MM.1S (cell line): ENCODE measurements around the gene ASPHD1.

Source experiments
- DNase-seq: peaks from one replicate; pipeline ENCODE4 v3.0.0-alpha.2; 2015
- H2AFZ ChIP-seq: fragments of 300-600 bp; sonication (generic); 2 replicates; pipeline ENCODE4 v1.6.0; 2016; ENCODE audit warnings: antibody characterized with exemption, low read length
- H3F3A ChIP-seq: fragments of 300-600 bp; sonication (generic); 2 replicates; pipeline ENCODE4 v1.6.1; 2016; ENCODE audit warnings: mild to moderate bottlenecking, antibody characterized with exemption, low read length, moderate library complexity, mixed read lengths; ENCODE audit not compliant: insufficient read depth
- H3K27ac ChIP-seq: fragments of 300-600 bp; sonication (generic); 2 replicates; pipeline ENCODE4 v1.5.1; 2016; ENCODE audit warnings: mild to moderate bottlenecking, low read length
- H3K27me3 ChIP-seq: fragments of 300-600 bp; sonication (generic); replicated peaks from 2 replicates; pipeline ENCODE4 v1.6.0; 2016; ENCODE audit warnings: low read length; ENCODE audit not compliant: insufficient read depth
- H3K36me3 ChIP-seq: fragments of 300-600 bp; sonication (generic); replicated peaks from 2 replicates; pipeline ENCODE4 v1.6.1; 2016; ENCODE audit warnings: mild to moderate bottlenecking, low read length, mixed read lengths; ENCODE audit not compliant: insufficient read depth
- H3K4me1 ChIP-seq: fragments of 300-600 bp; sonication (generic); 2 replicates; pipeline ENCODE4 v1.6.1; 2016; ENCODE audit warnings: low read length, mixed read lengths
- H3K4me2 ChIP-seq: fragments of 300-600 bp; sonication (generic); 2 replicates; pipeline ENCODE4 v1.6.0; 2016; ENCODE audit warnings: low read depth, low read length
- H3K4me3 ChIP-seq: fragments of 300-600 bp; sonication (generic); 2 replicates; pipeline ENCODE4 v1.5.1; 2016; ENCODE audit warnings: low read length, mixed read lengths
- H3K79me2 ChIP-seq: fragments of 300-600 bp; sonication (generic); 2 replicates; pipeline ENCODE4 v1.6.1; 2016; ENCODE audit warnings: mixed run types, low read length, mixed read lengths
- H3K9ac ChIP-seq: fragments of 300-600 bp; sonication (generic); 2 replicates; pipeline ENCODE4 v1.6.1; 2016; ENCODE audit warnings: low read length, mixed read lengths
- H3K9me2 ChIP-seq: fragments of 300-600 bp; sonication (generic); replicated peaks from 2 replicates; pipeline ENCODE4 v1.6.1; 2016; ENCODE audit warnings: mild to moderate bottlenecking, low read length, mixed read lengths; ENCODE audit not compliant: insufficient read depth
- H3K9me3 ChIP-seq: fragments of 300-600 bp; sonication (generic); replicated peaks from 2 replicates; pipeline ENCODE4 v1.6.1; 2016; ENCODE audit warnings: mild to moderate bottlenecking, low read length, mixed read lengths; ENCODE audit not compliant: insufficient read depth
- H4K20me1 ChIP-seq: fragments of 300-600 bp; sonication (generic); 2 replicates; pipeline ENCODE4 v1.6.1; 2016; ENCODE audit warnings: mild to moderate bottlenecking, low read length, moderate library complexity, mixed read lengths; ENCODE audit not compliant: insufficient read depth
- EZH2 ChIP-seq: fragments of 300-600 bp; sonication (generic); optimal IDR thresholded peaks from 2 replicates; pipeline ENCODE3; 2017; ENCODE audit warnings: low read depth, mild to moderate bottlenecking, antibody characterized with exemption, low read length, mixed read lengths
- EZH2phosphoT487 ChIP-seq: fragments of 300-600 bp; sonication (generic); IDR thresholded peaks from 2 replicates; pipeline ENCODE4 v1.6.1; 2018; ENCODE audit warnings: antibody characterized with exemption, low read length
- TF ChIP-seq, protein P1 (sequence below): fragments of 300-600 bp; sonication (generic); IDR thresholded peaks from 2 replicates; pipeline ENCODE4 v1.5.1; 2016; ENCODE audit warnings: antibody characterized with exemption, low read length, mixed read lengths

Gene ASPHD1

GRCh38 chr16:29897333-29897732 lies 3.0 kb upstream of the ASPHD1 start:
- Histone ChIP-seq H3K27ac (no peak overlapping the region), H3K79me2 (no peaks in the 10 kb centered on the region), H3K36me3 (no peaks in the 10 kb centered on the region), H3K4me1 (0 out of 2 replicates have a peak, but pooled peaks cover 4% of the 10 kb centered on the region), H3K9me2 (no peaks in the 10 kb centered on the region), H3F3A (no peaks in the 10 kb centered on the region), H4K20me1 (no peaks in the 10 kb centered on the region), H3K4me3 (no peak overlapping the region), H2AFZ (no peak overlapping the region), H3K9ac (no peak overlapping the region), H3K9me3 (no peaks in the 10 kb centered on the region), H3K27me3 (peaks cover 57% of the 10 kb centered on the region), H3K4me2 (no peak overlapping the region)
- TF ChIP-seq EZH2 (no peak), EZH2phosphoT487 (no peak)
- TF ChIP-seq, protein P1, sequence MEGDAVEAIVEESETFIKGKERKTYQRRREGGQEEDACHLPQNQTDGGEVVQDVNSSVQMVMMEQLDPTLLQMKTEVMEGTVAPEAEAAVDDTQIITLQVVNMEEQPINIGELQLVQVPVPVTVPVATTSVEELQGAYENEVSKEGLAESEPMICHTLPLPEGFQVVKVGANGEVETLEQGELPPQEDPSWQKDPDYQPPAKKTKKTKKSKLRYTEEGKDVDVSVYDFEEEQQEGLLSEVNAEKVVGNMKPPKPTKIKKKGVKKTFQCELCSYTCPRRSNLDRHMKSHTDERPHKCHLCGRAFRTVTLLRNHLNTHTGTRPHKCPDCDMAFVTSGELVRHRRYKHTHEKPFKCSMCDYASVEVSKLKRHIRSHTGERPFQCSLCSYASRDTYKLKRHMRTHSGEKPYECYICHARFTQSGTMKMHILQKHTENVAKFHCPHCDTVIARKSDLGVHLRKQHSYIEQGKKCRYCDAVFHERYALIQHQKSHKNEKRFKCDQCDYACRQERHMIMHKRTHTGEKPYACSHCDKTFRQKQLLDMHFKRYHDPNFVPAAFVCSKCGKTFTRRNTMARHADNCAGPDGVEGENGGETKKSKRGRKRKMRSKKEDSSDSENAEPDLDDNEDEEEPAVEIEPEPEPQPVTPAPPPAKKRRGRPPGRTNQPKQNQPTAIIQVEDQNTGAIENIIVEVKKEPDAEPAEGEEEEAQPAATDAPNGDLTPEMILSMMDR: no peak
- no peak for DNase-seq

DNA sequence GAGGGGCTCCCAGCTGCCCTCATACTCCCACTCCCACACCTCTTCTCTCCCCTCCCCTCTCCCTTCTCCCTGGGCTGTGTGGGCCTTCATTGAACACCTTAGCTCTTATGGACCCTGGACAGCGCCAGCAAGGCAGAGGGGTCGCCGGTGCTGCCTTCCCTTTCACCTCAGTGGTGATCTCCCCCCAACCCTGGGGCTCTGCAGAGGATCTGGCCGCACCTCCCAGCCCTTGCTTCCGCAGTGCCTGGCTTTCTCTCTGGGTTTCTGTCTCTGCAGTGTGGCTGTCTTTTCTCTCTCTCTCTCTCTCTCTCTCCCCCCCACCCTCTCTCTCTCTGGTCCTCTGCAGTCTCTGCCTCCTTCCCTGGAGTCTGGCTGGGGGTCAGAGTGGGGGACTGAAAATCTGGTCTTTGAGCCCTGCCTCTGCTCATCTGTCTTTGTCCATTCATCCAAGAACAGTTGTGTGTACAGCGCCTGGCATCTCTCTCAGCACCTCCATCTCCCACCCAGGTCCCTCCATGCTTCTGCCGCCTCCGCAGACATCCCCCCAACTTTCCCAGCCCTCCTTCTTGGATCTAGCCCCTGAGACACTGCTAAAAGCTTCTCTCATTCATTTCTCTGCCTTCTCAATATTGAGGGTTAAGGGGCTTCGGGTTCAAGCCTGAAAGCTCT lies 2.0 kb upstream of the ASPHD1 start:
- no peak for DNase-seq
- Histone ChIP-seq H2AFZ (no peak overlapping the region), H4K20me1 (no peaks in the 10 kb centered on the region), H3K9me3 (no peaks in the 10 kb centered on the region), H3K9ac (no peak overlapping the region), H3K4me3 (no peak overlapping the region), H3K4me1 (0 out of 2 replicates have a peak, but pooled peaks cover 4% of the 10 kb centered on the region), H3F3A (no peaks in the 10 kb centered on the region), H3K36me3 (no peaks in the 10 kb centered on the region), H3K4me2 (no peak overlapping the region), H3K27ac (no peak overlapping the region), H3K9me2 (no peaks in the 10 kb centered on the region), H3K27me3 (peaks cover 58% of the 10 kb centered on the region), H3K79me2 (no peaks in the 10 kb centered on the region)
- TF ChIP-seq, protein P1: no peak
- TF ChIP-seq EZH2: no peak
- TF ChIP-seq EZH2phosphoT487: no peak

DNA sequence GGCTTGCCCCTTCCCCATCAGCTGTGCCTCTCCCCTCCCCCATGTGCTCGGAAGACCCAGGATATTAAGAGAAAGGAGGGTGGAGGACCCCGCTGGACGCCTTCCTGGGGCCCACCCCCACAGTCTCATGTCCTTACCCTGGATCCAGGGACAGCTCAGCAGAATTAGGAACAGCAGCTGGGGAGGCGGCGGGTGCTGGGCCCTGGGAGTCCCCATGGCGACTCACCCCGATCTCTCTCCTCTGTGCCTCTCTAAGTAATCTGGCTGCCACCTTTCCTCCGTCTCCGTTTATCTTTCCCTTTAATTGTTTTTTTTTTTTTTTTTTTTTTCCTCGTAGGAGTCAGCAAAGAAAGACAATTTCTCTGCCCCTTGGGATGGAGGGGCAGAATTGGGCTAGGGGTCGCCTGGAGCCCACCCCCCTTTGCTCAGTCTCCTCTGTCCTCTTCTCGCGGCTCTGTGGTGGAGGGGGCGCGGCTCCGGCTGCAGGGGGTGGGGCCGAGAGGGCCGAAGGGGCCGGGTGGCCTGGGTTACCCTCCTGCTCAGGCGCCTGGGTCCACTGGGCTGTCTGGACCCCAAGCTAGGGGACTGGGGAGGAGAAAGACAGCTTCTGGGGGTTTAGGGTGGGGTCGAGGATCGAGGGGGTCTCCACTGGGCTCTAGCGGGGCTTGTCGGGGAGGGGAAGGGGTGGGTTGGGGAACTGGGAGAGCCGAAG lies 1.3 kb upstream of the ASPHD1 start:
- no peaks in the 10 kb centered on the region for H4K20me1 ChIP-seq
- H3K4me3 ChIP-seq: no peak overlapping the region
- H3F3A ChIP-seq: no peaks in the 10 kb centered on the region
- H3K36me3 ChIP-seq: no peaks in the 10 kb centered on the region
- DNase-seq: no peak
- H3K4me2 ChIP-seq: no peak overlapping the region
- H3K27ac ChIP-seq: no peak overlapping the region
- peaks cover 64% of the 10 kb centered on the region for H3K27me3 ChIP-seq
- no peaks in the 10 kb centered on the region for H3K79me2 ChIP-seq
- H3K9ac ChIP-seq: no peak overlapping the region
- 0 out of 2 replicates have a peak, but pooled peaks cover 4% of the 10 kb centered on the region for H3K4me1 ChIP-seq
- H3K9me2 ChIP-seq: no peaks in the 10 kb centered on the region
- H3K9me3 ChIP-seq: no peaks in the 10 kb centered on the region
- TF ChIP-seq, protein P1: no peak
- no peak for TF ChIP-seq EZH2
- TF ChIP-seq EZH2phosphoT487: no peak
- no peak overlapping the region for H2AFZ ChIP-seq
